Mucosa of descending colon (tissue), 3 donors: ENCODE measurements around the gene SIX3. TPM values are rescaled to one million over a fixed set of nuclear protein-coding genes. Genes with fewer than 3 reads are reported as not detected.

Experiments
- ATAC-seq: fragments of 200-7000 bp; cut with Tn5 transposase; one replicate; pipeline ENCODE4 v1.9.1; 2020; ENCODE audit warnings: mild to moderate bottlenecking, moderate library complexity
- DNase-seq, 3 donors: peaks; one replicate each; pipeline ENCODE4 v3.0.0-alpha.2; 2020
- H3K36me3 ChIP-seq: fragments of 200-600 bp; one replicate; pipeline ENCODE4 v1.8.0; 2021; ENCODE audit warnings: low read depth, mild to moderate bottlenecking
- H3K4me1 ChIP-seq: fragments of 200-600 bp; one replicate; pipeline ENCODE4 v1.8.0; 2021; ENCODE audit warnings: low read depth, mild to moderate bottlenecking
- H3K4me3 ChIP-seq: fragments of 200-600 bp; one replicate; pipeline ENCODE4 v1.8.0; 2021; ENCODE audit warnings: mild to moderate bottlenecking
- H3K9me3 ChIP-seq: fragments of 200-600 bp; one replicate; pipeline ENCODE4 v1.8.0; 2021; ENCODE audit warnings: mild to moderate bottlenecking
- CTCF ChIP-seq: fragments of 200-600 bp; IDR thresholded peaks from one replicate; pipeline ENCODE4 v1.8.0; 2022; ENCODE audit warnings: antibody characterized with exemption, mild to moderate bottlenecking
- intact Hi-C, 2 donors: fragments of 100-400 bp; cut with DNase I in 1 of 2; cut with micrococcal nuclease in 1 of 2; formaldehyde crosslinking; loops; one replicate each; pipeline versions ENCODE4 v1.11.0 to v1.11.1; 2022; cut with DNase I, micrococcal nuclease
- total RNA-seq, 3 donors: library from RNA; stranded (reverse); fragmentation: NEBNext Ultra II Directional in 2 of 3; extraction: Animal tissue kit (Norgen Biotek cat#: 25700) in 2 of 3; gene quantifications; one replicate each; pipeline versions ENCODE4 v1.2.1 to v1.2.4, GENCODE V29; 2021 to 2023
- donor health status: DM: no; HTN: no; CAD: no; lungs with moderate emphysema.
- donor health status: DM: no; HTN: no; CAD: no.
- donor health status: DM: no; HTN: yes; CAD: no.

The SIX3 gene
- total RNA-seq, 3 donors from 2014 or later = not detected

DNA sequence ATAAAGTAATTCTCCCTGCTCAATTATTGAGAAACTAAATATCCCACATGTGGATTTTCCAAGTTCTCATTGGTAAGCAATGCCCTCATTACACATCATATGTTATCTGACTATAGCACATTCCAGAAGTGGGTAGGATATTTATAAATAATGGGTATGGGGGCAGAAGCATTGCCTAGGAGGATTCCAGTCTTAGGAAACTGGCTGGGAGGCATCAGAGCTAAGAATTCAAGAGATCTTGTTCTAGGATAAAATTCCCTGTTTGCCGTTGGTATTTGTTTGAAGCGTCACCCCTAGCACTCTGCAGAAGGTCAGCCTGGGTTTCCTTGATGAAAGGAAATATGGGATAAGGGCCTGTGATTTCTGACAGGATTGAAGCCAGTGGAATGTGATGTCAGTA lies 47.7 kb downstream of the SIX3 start:
- no peak for ATAC-seq
- H3K4me1 ChIP-seq = no peaks in the 10 kb centered on the region
- intact Hi-C loops = no loop called here

DNA sequence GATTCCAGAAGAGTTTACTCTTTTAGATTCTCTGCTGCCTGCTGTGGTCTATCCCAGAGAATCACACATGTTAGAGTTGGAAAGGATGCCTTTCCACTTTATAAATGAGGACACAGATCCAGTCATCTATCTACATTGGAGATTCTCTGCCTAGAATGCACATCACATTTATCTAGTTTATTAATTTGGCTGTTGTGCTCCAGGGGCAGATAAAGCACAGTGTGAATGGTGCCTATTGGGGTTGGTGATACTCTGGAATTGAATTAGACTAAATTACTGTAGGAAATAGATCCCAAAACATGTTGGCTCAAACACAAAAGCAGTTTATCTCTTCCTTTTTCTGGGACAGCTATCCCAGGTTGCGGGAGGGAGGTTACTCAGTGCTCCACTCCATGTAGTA lies 52.9 kb downstream of the SIX3 start:
- H3K9me3 ChIP-seq = no peaks in the 10 kb centered on the region
- no peak for DNase-seq
- TF ChIP-seq CTCF = no peak
- no peaks in the 10 kb centered on the region for H3K36me3 ChIP-seq
- no peak for ATAC-seq
- H3K4me3 ChIP-seq = no peak overlapping the region
- no peaks in the 10 kb centered on the region for H3K4me1 ChIP-seq
- intact Hi-C loops = no loop called here

More for the DNA sequence above, 47.7 kb downstream of the SIX3 start:
- no peak for DNase-seq
- no peaks in the 10 kb centered on the region for H3K36me3 ChIP-seq
- H3K4me3 ChIP-seq = no peak overlapping the region
- peaks cover 7% of the 10 kb centered on the region for H3K9me3 ChIP-seq
- TF ChIP-seq CTCF = no peak

Other genes with a start within 250 kb of the SIX3 start
- gene SIX2, start 67.8 kb downstream of the SIX3 start, total RNA-seq = under 1 TPM in 1 of 3 donors, not detected in 2; 0.12 TPM